Activated T-helper 9 cell treated with anti-CD3 and anti-CD28 coated beads, Interleukin-2, amount 50 U/mL, for 16 hours (primary cell): ENCODE measurements around the gene ZNF536.

Experiments
- DNase-seq: peaks from one replicate; pipeline ENCODE4 v3.0.0-alpha.2; 2020; ENCODE audit warnings: low read depth

ZNF536 gene

GRCh38 chr19:30371960-30372824 is at the start of gene ZNF536:
Gene ZNF536 (plus strand): TSS chr19:30372384. CDS start chr19:30443563, 71,179 bp downstream.
- DNase-seq, result no peak

GRCh38 chr19:30322641-30323320 is 49.4 kb upstream of the ZNF536 start:
- no peak for DNase-seq

GRCh38 chr19:30323904-30324303 is 48.3 kb upstream of the ZNF536 start:
- DNase-seq, result no peak

- DNase-seq, result no peak
Observed at GRCh38 chr19:30324982-30325381, 47.2 kb upstream of the ZNF536 start.

- no peak for DNase-seq
Observed at GRCh38 chr19:30325676-30326392, 46.4 kb upstream of the ZNF536 start.

- DNase-seq, result no peak
Observed at GRCh38 chr19:30326393-30326710, 45.8 kb upstream of the ZNF536 start.

- DNase-seq, result no peak
Observed at GRCh38 chr19:30327331-30327730, 44.9 kb upstream of the ZNF536 start.

- no peak for DNase-seq
Observed at GRCh38 chr19:30328096-30328495, 44.1 kb upstream of the ZNF536 start.

GRCh38 chr19:30330266-30330665 is 41.9 kb upstream of the ZNF536 start:
- no peak for DNase-seq

- no peak for DNase-seq
Observed at GRCh38 chr19:30332445-30333234, 39.5 kb upstream of the ZNF536 start.

- DNase-seq, result no peak
Observed at GRCh38 chr19:30333291-30334065, 38.7 kb upstream of the ZNF536 start.

- no peak for DNase-seq
Observed at GRCh38 chr19:30334841-30335240, 37.3 kb upstream of the ZNF536 start.

GRCh38 chr19:30335306-30335886 is 36.8 kb upstream of the ZNF536 start:
- no peak for DNase-seq

GRCh38 chr19:30336290-30336689 is 35.9 kb upstream of the ZNF536 start:
- no peak for DNase-seq

GRCh38 chr19:30338041-30338456 is 34.1 kb upstream of the ZNF536 start:
- no peak for DNase-seq

- DNase-seq, result no peak
Observed at GRCh38 chr19:30338878-30339623, 33.1 kb upstream of the ZNF536 start.

- DNase-seq, result no peak
Observed at GRCh38 chr19:30339624-30340525, 32.3 kb upstream of the ZNF536 start.

- no peak for DNase-seq
Observed at GRCh38 chr19:30340771-30341561, 31.2 kb upstream of the ZNF536 start.
